ENCODE data around the gene FCHSD2.

The FCHSD2 gene

DNA sequence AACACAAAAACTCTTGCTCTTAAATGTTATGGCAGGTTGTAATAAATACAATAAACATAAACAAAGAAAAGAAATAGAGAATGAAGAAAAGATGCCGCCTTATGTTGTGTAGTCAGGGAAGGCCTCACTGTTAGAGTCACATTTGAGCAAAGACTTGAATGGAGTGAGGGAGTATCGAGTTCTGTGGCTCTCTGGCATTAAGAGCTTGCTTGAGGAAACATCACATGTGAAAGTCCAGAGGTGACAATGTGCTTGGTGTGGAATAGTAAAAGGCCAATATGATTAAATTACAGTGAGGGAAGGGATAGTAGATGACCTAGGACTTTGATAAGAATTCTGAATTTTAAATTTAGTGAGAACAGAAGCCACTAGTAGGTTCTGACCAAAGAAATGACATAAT is 188.5 kb downstream of the FCHSD2 start:
- Histone ChIP-seq H3K4me3 (ENCODE audit: low read depth, low read length) (no peak overlapping the region), H3K9ac (no peak overlapping the region), H3K36me3 (ENCODE audit: control insufficient read depth, insufficient read depth, low read length) (no peaks in the 10 kb centered on the region), H2AFZ (no peak overlapping the region), H3K27me3 (ENCODE audit: control insufficient read depth, insufficient read depth, low read length) (no peaks in the 10 kb centered on the region), H3K79me2 (no peaks in the 10 kb centered on the region), H3K27ac (no peak overlapping the region), H3K9me3 (ENCODE audit: control insufficient read depth, low read length) (no peaks in the 10 kb centered on the region), H3K4me2 (ENCODE audit: low read length) (no peak overlapping the region), H3K4me1 (no peaks in the 10 kb centered on the region)
- TF ChIP-seq, protein P1, sequence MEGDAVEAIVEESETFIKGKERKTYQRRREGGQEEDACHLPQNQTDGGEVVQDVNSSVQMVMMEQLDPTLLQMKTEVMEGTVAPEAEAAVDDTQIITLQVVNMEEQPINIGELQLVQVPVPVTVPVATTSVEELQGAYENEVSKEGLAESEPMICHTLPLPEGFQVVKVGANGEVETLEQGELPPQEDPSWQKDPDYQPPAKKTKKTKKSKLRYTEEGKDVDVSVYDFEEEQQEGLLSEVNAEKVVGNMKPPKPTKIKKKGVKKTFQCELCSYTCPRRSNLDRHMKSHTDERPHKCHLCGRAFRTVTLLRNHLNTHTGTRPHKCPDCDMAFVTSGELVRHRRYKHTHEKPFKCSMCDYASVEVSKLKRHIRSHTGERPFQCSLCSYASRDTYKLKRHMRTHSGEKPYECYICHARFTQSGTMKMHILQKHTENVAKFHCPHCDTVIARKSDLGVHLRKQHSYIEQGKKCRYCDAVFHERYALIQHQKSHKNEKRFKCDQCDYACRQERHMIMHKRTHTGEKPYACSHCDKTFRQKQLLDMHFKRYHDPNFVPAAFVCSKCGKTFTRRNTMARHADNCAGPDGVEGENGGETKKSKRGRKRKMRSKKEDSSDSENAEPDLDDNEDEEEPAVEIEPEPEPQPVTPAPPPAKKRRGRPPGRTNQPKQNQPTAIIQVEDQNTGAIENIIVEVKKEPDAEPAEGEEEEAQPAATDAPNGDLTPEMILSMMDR (IDR thresholded peaks at IDR 0.05) = no peak

DNA sequence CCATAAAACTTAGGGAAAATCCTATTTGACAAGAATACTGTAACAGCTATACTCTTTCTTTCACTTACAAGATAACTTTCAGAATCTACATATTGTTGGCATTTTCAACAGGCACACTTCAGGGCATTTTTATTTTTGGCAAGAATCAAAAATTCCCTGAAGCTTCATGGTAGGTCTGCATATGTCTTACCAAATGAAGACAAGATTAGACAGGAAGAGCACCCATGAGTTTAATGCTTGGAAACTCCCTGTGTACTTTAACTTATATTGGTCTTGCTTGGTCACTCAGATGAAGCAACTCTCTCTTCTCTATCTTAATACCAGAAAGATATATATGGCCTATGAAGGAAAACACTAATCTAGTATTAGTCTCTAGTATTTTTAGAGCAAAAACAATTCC is 190.2 kb downstream of the FCHSD2 start:
- no peak overlapping the region for H2AFZ ChIP-seq
- no peaks in the 10 kb centered on the region for H3K79me2 ChIP-seq
- no peaks in the 10 kb centered on the region for H3K36me3 ChIP-seq (ENCODE audit: control insufficient read depth, insufficient read depth, low read length)
- H3K9ac ChIP-seq = no peak overlapping the region
- TF ChIP-seq, protein P1 (IDR thresholded peaks at IDR 0.05) = no peak
- no peak overlapping the region for H3K4me2 ChIP-seq (ENCODE audit: low read length)
- H3K4me3 ChIP-seq (ENCODE audit: low read depth, low read length) = no peak overlapping the region
- no peaks in the 10 kb centered on the region for H3K27me3 ChIP-seq (ENCODE audit: control insufficient read depth, insufficient read depth, low read length)
- H3K9me3 ChIP-seq (ENCODE audit: control insufficient read depth, low read length) = no peaks in the 10 kb centered on the region
- H3K4me1 ChIP-seq = no peaks in the 10 kb centered on the region
- H3K27ac ChIP-seq = no peak overlapping the region

DNA sequence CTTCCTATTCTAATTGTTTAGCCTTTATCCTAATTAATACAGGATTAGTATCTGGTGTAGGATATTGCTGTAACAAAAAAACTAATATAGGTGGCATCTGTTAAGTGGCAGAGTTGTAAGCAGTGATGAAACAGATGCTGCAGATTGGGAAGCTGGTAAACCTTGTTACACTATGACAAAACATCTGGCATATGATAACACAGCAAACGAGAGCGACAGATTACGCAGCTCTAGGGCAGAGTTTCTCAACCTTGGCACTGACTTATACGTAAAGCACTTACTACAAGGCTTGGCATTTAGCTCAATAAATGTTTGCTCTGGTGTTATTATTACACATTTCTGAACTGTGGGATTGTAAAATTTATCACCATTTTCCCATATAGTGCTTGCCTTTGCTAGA is 190.9 kb downstream of the FCHSD2 start:
- TF ChIP-seq, protein P1 (IDR thresholded peaks at IDR 0.05) = no peak
- no peaks in the 10 kb centered on the region for H3K9me3 ChIP-seq (ENCODE audit: control insufficient read depth, low read length)
- H3K4me3 ChIP-seq (ENCODE audit: low read depth, low read length) = no peak overlapping the region
- H3K36me3 ChIP-seq (ENCODE audit: control insufficient read depth, insufficient read depth, low read length) = no peaks in the 10 kb centered on the region
- no peaks in the 10 kb centered on the region for H3K27me3 ChIP-seq (ENCODE audit: control insufficient read depth, insufficient read depth, low read length)
- no peaks in the 10 kb centered on the region for H3K79me2 ChIP-seq
- no peaks in the 10 kb centered on the region for H3K4me1 ChIP-seq
- H3K9ac ChIP-seq = no peak overlapping the region
- no peak overlapping the region for H2AFZ ChIP-seq
- H3K27ac ChIP-seq = no peak overlapping the region
- H3K4me2 ChIP-seq (ENCODE audit: low read length) = no peak overlapping the region

DNA sequence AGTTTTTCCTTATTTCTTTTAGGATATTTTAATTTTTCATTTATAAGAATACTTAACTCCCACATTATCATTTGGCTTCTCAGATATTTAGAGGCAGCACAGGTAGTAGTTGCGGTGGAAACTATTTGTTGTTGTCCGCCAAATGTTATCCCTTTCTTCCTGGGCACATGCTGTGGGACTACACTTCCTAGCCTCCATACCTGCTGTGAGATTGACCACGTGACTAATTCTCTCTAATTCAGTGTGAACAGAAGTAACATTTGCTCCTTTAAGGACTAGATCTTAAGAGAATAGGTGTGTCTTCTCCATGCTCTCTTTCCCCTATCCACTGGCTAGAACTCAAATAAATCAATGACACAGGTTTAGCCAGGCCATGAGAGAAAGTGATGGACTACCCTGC is 191.4 kb downstream of the FCHSD2 start:
- Histone ChIP-seq H3K27ac (no peak overlapping the region), H3K27me3 (ENCODE audit: control insufficient read depth, insufficient read depth, low read length) (no peaks in the 10 kb centered on the region), H3K79me2 (no peaks in the 10 kb centered on the region), H3K4me1 (no peaks in the 10 kb centered on the region), H2AFZ (no peak overlapping the region), H3K9me3 (ENCODE audit: control insufficient read depth, low read length) (no peaks in the 10 kb centered on the region), H3K4me2 (ENCODE audit: low read length) (no peak overlapping the region), H3K9ac (no peak overlapping the region), H3K36me3 (ENCODE audit: control insufficient read depth, insufficient read depth, low read length) (no peaks in the 10 kb centered on the region), H3K4me3 (ENCODE audit: low read depth, low read length) (no peak overlapping the region)
- TF ChIP-seq, protein P1 (IDR thresholded peaks at IDR 0.05) = no peak

DNA sequence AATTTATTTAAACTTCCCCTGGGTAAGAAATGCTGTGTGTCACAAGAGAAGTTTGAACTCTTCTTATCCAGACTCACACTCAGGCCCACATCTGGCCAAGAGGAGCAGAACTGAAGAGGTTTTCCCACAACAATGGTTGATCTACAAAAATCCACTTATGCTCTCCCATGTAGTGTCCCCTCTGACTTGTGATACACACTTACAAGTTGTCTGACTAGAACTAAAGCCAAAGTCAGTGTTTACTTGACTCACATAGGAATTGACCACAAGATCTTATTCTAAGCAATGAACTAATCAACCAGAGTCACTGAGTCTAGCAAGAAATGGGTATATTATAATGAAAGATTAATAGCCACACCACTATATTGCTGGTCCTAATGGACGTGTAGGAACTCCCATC is 194.9 kb downstream of the FCHSD2 start:
- Histone ChIP-seq H3K9me3 (ENCODE audit: control insufficient read depth, low read length) (no peaks in the 10 kb centered on the region), H3K36me3 (ENCODE audit: control insufficient read depth, insufficient read depth, low read length) (no peaks in the 10 kb centered on the region), H3K4me1 (no peaks in the 10 kb centered on the region), H2AFZ (no peak overlapping the region), H3K4me2 (ENCODE audit: low read length) (no peak overlapping the region), H3K79me2 (no peaks in the 10 kb centered on the region), H3K27ac (no peak overlapping the region), H3K4me3 (ENCODE audit: low read depth, low read length) (no peak overlapping the region), H3K27me3 (ENCODE audit: control insufficient read depth, insufficient read depth, low read length) (no peaks in the 10 kb centered on the region), H3K9ac (no peak overlapping the region)
- TF ChIP-seq, protein P1 (IDR thresholded peaks at IDR 0.05) = no peak
